Colonic mucosa (tissue), 4 donors: ENCODE measurements around the gene TSHZ2. TPM values are rescaled to one million over a fixed set of nuclear protein-coding genes. Genes with fewer than 3 reads are reported as not detected.

ENCODE experiments used
- DNase-seq: peaks from one replicate; pipeline ENCODE4 v3.0.0-alpha.2; 2020
- H3K27ac ChIP-seq: fragments of 200-600 bp; one replicate; pipeline ENCODE4 v1.8.0; 2021
- H3K27me3 ChIP-seq: fragments of 200-600 bp; one replicate; pipeline ENCODE4 v1.8.0; 2021
- H3K36me3 ChIP-seq: fragments of 200-600 bp; one replicate; pipeline ENCODE4 v1.8.0; 2021
- H3K4me1 ChIP-seq: fragments of 200-600 bp; one replicate; pipeline ENCODE4 v1.8.0; 2021; ENCODE audit warnings: mild to moderate bottlenecking
- H3K4me3 ChIP-seq: fragments of 200-600 bp; one replicate; pipeline ENCODE4 v1.8.0; 2021
- H3K9ac ChIP-seq, 2 donors: one replicate each; pipeline ENCODE4 v1.7.0; 2013; ENCODE audit warnings: control low read depth in 2 of 2, low read depth in 2 of 2, low read length in 2 of 2
- H3K9me3 ChIP-seq: fragments of 200-600 bp; one replicate; pipeline ENCODE4 v1.8.0; 2021
- intact Hi-C: fragments of 100-400 bp; cut with DNase I; formaldehyde crosslinking; loops from one replicate; pipeline ENCODE4 v1.14.1; 2022
- total RNA-seq, 2 donors: library from RNA; stranded (reverse); fragmentation: NEBNext Ultra II Directional in 1 of 2; extraction: Animal tissue kit (Norgen Biotek cat#: 25700) in 1 of 2; gene quantifications; one replicate each; pipeline ENCODE4 v1.2.1, GENCODE V29; 2021
- TF ChIP-seq, protein P1 (sequence below): fragments of 200-600 bp; IDR thresholded peaks from one replicate; pipeline ENCODE4 v1.8.0; 2022; ENCODE audit warnings: antibody characterized with exemption, mild to moderate bottlenecking
- donor health status: healthy.
- donor health status: DM: no; HTN: no; CAD: no.
- donor health status: DM: no; HTN: no; CAD: no.

The TSHZ2 gene
- total RNA-seq, 2 donors from 2014 or later, result 2.1 to 3.1 TPM

DNA sequence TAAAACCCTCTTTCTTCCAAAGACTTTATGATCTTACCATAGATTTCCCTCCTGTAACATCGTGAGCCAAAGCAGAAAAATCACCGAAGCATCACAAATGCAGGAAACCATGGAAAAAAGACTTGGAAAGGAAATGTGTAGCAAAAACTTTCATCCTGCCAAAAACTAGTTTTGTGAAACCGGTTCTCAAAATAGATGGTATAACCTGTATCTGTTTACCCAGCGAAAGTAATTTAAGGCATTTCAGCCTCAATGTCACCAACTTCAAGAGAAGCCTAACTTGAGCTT is 407.6 kb downstream of the TSHZ2 start:
- TF ChIP-seq, protein P1, sequence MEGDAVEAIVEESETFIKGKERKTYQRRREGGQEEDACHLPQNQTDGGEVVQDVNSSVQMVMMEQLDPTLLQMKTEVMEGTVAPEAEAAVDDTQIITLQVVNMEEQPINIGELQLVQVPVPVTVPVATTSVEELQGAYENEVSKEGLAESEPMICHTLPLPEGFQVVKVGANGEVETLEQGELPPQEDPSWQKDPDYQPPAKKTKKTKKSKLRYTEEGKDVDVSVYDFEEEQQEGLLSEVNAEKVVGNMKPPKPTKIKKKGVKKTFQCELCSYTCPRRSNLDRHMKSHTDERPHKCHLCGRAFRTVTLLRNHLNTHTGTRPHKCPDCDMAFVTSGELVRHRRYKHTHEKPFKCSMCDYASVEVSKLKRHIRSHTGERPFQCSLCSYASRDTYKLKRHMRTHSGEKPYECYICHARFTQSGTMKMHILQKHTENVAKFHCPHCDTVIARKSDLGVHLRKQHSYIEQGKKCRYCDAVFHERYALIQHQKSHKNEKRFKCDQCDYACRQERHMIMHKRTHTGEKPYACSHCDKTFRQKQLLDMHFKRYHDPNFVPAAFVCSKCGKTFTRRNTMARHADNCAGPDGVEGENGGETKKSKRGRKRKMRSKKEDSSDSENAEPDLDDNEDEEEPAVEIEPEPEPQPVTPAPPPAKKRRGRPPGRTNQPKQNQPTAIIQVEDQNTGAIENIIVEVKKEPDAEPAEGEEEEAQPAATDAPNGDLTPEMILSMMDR, result no peak
- Histone ChIP-seq H3K4me1 (no peaks in the 10 kb centered on the region), H3K9me3 (no peaks in the 10 kb centered on the region), H3K4me3 (no peak overlapping the region), H3K27me3 (no peaks in the 10 kb centered on the region), H3K36me3 (no peaks in the 10 kb centered on the region), H3K27ac (no peak overlapping the region), H3K9ac (no peak overlapping the region)
- intact Hi-C loops, result no loop called here
- DNase-seq, result no peak

DNA sequence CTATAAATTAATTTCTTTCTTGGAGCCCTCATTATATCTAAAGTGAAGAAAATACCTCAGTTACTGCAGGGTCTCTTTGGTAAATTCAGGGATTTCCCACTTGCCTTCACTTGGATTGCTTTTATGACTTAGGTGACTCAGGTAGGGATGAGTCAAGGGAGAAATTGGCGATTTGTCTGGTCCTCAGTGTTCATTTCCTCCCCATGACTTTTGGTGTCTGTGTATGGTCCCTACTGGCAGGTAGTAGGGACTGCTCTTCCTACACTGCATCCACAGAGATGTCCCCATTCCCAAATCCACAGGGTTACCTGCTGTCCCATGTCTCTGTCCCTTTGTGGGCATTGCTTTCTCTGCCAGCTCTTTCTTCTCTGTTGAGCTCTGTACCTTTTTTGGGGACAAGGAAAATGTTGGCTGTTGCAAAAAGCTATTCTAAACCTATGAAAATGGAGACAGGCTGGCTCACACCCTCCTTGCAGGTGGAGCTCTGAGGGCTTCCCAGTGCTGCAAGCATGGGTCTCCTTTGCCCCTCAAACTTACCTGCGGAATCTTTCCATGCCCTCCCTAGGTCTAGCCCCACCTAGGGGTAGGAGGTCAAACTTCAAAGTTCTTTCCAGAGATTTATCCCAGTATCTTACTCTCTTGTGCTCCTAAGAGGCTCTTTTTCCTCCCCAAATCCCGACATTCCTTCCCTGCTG is 409.6 kb downstream of the TSHZ2 start:
- Histone ChIP-seq H3K36me3 (no peaks in the 10 kb centered on the region), H3K27me3 (no peaks in the 10 kb centered on the region), H3K9ac (no peak overlapping the region), H3K4me3 (no peak overlapping the region), H3K27ac (no peak overlapping the region), H3K9me3 (no peaks in the 10 kb centered on the region), H3K4me1 (no peaks in the 10 kb centered on the region)
- TF ChIP-seq, protein P1, result no peak
- intact Hi-C loops, result no loop called here
- no peak for DNase-seq

DNA sequence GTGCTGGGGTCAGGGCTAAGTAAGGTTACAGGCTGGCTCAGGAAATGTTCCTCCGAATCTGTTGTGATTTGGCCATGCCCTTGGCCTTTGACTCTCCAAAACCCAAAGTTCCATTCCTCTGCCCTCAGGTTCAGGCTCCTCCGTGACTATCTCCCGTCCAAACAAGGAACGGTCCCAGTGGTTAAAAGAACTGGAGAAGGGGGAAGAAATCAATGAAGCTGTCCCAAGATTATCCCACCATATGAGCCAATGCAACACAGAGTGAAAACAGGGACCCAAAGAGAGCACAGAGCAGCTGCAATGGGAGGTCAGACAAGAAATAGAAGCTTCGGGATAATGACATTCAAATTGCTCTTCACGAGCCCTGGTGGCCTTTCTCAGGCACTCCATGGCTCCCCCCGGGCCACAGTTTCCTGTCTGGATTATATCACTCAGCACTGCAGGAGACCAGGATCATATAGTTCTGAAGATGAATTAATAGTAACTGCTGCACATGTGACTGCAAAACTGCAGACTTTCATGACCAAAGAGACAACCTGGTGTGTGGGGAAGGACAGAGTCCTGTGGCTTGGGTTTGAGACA is 410.2 kb downstream of the TSHZ2 start:
- TF ChIP-seq, protein P1, result no peak
- H3K4me3 ChIP-seq, result no peak overlapping the region
- intact Hi-C loops, result no loop called here
- H3K36me3 ChIP-seq, result no peaks in the 10 kb centered on the region
- no peak overlapping the region for H3K27ac ChIP-seq
- H3K9me3 ChIP-seq, result no peaks in the 10 kb centered on the region
- no peaks in the 10 kb centered on the region for H3K27me3 ChIP-seq
- DNase-seq, result no peak
- H3K9ac ChIP-seq, result no peak overlapping the region
- no peaks in the 10 kb centered on the region for H3K4me1 ChIP-seq

DNA sequence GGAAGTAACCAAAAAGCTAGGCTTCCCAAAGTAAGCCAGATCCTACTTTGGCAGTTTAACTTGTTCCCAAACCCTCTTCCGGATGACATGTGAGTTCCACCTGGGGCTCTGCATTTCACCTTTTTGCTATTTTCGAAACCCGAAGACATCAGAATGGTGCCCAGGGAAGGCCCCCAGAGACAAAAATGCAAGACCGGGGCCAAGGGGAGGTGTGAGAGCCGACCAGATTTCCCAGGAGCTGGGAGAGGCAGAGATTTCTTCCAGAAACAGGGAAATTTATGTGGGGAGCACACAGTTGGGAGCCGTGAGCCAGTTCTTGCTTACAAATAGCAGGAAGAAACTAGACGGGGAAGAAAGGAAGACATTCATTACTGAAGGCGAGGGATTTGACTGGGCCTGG is 411.8 kb downstream of the TSHZ2 start:
- no peak overlapping the region for H3K27ac ChIP-seq

DNA sequence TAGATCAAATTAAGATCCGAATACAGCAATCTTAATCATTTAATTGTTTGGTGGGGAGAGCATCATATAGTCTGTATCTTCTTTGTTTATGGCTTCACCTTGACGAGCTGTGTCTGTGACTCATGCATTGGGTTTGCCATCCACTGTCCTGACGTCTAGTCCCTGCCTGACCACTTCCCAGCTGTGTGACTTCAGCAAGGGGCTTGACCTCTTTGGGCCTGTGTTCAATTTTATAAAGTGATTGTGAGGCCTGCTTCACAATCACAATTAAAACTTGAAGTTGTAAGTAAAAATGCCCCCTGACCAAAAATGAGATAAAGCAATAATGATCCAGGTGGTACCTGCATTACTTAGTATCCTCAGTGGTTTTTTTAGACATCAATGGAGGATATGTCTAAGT is 412.2 kb downstream of the TSHZ2 start:
- no peaks in the 10 kb centered on the region for H3K27me3 ChIP-seq
- no peaks in the 10 kb centered on the region for H3K4me1 ChIP-seq
- TF ChIP-seq, protein P1, result no peak
- H3K36me3 ChIP-seq, result no peaks in the 10 kb centered on the region
- H3K9ac ChIP-seq, result no peak overlapping the region
- intact Hi-C loops, result no loop called here
- no peak overlapping the region for H3K27ac ChIP-seq
- H3K9me3 ChIP-seq, result no peaks in the 10 kb centered on the region
- no peak overlapping the region for H3K4me3 ChIP-seq
- DNase-seq, result no peak

More for the DNA sequence above, 411.8 kb downstream of the TSHZ2 start:
- Histone ChIP-seq H3K9ac (no peak overlapping the region), H3K9me3 (no peaks in the 10 kb centered on the region), H3K4me1 (no peaks in the 10 kb centered on the region), H3K27me3 (no peaks in the 10 kb centered on the region), H3K4me3 (no peak overlapping the region), H3K36me3 (no peaks in the 10 kb centered on the region)
- TF ChIP-seq, protein P1, result no peak
- no peak for DNase-seq
- intact Hi-C loops, result no loop called here
